ENCODE measurements around the gene ITGA6.

The ITGA6 gene

DNA sequence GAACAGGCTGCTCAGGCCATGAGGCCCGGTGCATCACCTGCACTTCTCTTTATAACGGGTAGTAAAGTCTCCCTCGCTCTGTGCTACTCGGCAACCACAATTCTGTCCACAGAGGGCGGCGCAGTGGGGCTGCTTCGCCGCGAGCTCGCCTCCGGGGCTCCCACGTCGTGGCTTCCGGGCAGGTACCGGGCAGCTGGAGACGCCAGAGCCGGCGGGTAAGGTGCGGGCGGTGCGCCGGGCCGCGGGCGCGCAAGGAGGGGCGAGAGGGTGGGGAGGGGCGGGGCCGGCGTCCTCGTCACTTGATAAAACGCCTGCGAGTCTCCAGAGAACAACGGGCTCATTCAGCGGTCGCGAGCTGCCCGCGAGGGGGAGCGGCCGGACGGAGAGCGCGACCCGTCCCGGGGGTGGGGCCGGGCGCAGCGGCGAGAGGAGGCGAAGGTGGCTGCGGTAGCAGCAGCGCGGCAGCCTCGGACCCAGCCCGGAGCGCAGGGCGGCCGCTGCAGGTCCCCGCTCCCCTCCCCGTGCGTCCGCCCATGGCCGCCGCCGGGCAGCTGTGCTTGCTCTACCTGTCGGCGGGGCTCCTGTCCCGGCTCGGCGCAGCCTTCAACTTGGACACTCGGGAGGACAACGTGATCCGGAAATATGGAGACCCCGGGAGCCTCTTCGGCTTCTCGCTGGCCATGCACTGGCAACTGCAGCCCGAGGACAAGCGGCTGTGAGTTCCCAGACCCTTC, at the start of gene ITGA6:
Gene ITGA6 (plus strand): TSS at position 331 of the 734 bp plus-strand sequence.
- no peak for DNase-seq (ENCODE audit: low spot score)

DNA sequence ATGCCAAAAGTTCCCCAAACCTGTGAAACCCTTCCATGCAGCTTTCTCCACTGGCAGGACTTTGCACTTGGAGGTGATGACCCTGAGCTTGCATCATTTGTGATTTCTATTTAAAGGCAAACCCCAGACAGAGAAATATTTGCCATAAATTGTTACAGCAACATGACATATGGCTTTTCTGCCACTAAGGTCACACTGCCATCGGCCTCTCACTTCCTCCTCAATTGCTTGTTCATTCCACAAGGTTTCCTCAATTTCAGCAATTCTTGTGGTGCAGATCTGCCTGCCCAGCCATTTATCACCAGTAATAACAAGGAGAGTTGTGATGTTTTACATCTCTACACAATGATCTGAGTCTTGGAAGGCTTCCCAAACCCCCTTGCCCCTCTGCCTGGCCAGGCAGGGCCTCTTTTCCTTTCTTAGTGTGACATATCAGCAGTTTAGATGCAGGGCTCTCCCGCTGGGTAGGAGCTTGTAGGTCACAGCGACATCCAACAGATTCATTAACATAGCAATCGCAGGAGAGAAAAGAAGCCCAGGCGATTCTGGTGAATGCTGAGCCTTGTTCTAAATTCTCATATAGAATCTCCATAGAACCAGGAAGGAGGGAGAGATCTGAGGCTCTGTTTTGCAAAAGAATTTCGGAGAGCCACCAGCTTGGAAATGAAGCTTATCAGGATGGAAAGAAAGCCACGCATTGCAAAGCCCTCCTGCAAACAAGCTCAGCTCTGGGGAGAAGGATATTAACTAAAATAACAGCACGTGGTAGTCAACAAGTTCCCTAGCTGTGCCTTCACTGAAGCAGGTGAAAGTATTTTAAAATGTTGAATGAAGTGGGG, 46.7 kb upstream of the ITGA6 start:
- DNase-seq (ENCODE audit: low spot score): no peak

DNA sequence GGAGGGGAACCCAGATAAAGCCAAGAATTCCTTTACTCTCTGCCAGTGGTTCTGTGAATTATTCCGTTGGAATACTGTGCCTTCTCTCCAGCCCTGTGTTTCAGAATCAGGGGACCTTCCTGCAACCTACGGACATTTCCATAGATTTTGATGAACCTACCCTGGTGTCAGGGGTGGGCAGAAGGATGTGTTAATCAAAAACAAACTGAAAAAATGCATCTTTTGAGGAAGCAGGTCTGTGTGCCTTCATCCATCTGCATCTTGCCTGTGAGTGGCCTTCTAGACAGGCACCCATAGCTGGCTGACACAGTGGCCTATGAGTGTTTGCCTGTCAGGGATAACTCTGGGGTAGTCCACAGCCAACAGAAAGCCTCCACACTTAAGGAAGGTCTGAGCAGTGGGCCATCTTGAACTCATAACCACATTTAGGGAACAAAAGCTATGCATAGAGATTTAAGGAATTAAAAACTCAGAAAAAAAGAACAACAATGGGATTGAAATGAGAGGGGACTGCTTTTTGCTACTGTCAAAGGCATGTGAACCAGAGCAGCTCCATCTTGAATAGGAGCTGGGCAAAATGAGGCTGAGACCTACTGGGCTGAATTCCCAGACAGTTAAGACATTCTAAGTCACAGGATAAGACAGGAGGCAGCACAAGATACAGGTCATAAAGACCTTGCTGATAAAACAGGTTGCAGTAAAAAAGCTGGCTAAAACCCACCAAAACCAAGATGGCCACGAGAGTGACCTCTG, 45.9 kb upstream of the ITGA6 start:
- DNase-seq (ENCODE audit: low spot score): no peak

DNA sequence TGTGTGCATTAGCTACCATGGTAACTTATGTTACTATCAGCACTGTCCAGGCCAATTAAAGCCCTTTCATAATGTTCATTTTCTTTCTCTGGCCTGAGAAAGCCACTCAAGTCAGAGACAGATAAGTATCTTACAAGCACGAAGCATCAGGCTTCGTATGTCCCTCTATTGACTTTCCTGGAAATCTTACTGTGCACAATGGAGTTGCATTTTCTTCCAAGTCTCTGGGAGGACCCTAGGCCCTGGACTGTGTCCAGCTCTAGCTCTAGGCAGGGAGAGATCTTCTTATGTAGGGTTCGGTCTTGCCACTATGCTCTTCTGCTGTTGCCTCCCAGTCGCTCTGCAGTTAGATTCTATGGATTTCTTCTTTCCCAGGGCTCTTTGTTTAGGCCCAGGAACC, 40.0 kb upstream of the ITGA6 start:
- DNase-seq (ENCODE audit: low spot score): no peak

DNA sequence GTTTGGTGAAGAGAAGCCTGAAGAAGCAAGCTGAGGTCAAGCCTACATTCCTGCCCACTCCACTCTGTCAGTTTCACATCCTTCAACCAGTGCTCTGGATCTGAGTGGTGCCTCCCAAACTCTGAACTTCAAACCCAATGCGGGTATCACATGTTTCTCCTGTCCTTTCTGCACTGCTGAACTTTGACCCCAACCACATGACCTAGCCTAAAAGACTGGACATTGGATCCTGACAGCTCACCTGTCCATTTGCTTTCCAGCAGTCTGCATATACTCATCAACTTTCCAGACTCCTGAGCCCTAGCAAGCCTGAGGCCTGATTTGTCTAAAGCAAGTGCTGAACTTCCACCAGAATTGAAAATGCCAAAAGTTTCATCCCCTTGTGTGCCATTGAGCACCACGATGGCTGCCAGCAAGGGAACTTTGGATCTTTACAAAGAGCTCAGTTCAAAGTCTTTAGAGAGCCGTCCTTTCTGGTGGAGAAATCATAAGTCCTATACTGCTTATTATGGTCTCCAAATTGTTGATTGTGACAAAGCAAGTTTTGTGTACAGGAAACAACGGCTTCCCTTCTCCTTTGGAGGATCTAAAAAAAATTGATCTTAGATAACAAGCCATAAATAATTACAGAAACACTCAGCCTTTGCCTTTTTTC, 37.6 kb upstream of the ITGA6 start:
- DNase-seq (ENCODE audit: low spot score): no peak

DNA sequence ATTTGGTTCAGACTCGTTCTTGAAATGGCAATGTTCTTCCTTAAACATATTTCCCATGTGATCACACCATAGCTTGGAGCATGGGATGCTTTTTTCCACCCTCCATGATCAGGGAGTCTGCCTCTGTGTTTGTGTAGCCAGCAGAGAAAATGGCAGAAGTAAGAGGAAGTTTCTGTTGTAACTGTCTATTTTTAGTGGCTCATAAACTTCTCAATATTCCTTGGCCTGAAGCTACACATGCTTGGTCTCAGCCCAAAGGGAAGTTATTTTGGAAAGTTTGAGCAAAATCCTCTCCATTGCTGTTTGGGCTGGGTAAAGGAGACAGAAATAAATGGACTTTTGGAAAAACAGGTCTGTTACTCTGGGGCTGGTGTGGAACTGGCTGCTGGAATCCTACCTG, 33.4 kb upstream of the ITGA6 start:
- DNase-seq (ENCODE audit: low spot score): no peak

DNA sequence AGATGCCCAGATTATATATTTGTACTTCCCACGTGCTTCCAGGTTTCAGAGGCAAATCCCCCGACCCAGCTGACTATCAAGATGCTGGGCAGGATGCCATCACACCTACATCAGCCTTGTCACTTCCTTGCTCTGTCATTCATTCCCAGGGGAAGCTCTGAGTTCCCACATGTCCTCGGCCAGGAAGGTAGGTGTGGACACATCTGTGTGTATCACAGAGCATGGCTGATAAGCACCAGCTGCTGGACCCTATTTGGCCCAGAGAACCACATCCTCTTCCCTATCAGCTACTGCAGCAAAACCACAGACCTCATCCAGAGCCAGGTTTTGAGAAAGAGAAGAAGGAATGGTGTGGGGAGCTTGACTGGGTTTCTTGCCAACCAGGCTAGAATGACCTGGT, 31.9 kb upstream of the ITGA6 start:
- DNase-seq (ENCODE audit: low spot score): no peak

DNA sequence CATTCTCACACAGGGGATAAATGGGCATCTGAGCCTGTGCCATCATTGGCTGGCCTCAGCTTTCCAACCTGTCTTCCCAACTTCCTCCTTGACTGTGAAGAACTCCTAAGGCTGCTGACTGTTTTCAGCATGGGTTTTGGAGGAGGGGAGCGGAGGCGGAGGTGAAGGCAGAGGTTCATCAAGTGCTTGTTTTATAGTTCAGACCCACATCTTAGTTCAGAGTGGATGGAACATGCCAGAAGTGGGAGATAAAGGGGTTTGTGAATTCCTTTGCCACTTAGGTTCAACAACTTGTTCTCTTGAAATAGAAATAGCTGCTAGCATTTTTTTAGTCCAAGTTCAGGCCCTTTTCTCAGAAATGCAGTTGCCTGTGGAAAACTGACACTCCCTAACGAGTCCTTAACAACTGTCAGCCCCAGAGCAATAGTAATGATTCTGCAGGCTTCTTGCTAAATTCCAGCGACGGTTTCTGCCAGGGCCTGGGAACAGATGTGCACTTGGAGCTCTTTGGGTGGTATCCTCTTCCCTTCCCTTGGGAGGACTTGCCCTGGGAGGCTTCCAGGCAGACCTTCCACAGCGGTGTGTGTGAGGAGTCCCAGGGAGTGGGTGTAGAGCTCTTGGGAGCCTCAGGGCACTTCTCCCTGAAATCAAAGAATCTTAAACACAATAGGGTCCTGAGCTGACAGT, 30.1 kb upstream of the ITGA6 start:
- DNase-seq (ENCODE audit: low spot score): no peak

DNA sequence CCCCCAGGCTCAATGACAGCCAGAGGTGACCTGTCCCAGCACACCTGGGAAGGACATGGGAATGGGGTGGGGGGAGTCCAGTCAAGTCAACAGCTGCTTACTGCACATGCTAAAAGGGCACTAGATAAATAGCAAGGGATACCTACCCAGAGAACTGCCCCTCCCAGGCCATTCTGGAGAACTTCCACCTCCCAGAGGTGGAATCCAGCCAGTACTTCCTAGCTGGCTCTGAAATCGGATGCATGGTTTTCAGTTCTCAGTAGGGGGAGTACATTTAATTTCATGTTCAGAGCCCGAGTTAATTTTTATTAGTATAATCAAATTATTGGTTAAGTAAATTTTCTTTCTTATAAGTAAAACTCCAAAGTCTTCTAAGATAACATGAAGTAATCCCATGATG, 28.9 kb upstream of the ITGA6 start:
- no peak for DNase-seq (ENCODE audit: low spot score)

DNA sequence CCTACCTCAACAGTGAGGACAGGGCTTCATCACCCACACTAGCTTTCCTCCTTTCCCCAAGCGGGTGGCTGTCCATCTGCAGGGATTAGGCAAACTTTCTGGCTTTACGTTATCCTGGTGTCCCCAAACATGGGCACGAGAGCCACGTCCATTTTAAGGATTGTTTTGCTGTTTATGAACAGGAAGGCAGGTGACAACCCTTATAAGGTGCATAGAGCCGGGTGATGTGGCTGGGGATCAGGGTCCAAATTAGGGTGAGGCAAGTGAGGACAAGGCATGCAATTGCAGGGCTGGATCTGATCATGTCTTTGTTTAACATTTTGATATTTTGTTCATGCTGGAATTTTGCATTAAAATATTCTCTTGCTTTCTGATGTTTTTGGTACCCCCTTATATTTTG, 27.6 kb upstream of the ITGA6 start:
- no peak for DNase-seq (ENCODE audit: low spot score)

DNA sequence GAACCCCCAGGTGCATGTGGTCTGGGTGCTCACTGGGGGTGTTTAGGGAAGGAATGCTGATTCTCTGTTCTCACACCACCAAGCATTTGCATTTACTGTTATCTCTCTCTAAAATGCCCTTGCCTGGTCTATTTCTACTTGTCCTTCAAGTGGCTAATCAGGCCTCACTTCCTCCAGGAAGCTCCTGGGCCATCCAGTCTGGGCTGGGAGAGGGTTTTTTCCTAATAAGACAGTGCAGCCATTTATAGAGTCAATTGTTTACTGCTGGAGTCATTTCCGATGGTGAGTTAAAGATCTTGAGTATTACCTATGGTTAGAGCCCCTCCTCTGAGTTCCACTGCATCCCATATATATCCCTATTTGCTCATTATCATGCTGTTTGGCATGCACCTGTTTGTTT, 25.2 kb upstream of the ITGA6 start:
- no peak for DNase-seq (ENCODE audit: low spot score)

DNA sequence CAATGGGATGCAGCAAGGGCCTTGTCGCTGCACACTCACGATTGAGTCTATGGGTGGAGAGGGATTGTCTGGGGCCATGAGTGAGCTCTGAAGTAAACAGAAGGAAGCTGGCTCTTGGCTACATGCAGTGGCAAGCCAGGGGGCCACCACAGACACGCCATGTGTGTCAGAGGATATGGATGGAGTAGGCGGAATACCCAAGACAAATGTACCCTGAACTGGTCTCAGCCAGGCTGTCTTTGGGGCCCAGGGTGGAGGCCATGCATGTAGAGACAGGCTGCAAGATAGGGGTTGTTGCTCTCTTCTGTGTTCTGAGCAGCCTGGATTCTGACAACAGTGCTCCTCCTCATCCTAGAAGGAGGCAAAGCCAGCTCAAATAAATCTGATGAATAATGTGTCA, 24.0 kb upstream of the ITGA6 start:
- DNase-seq (ENCODE audit: low spot score): no peak

DNA sequence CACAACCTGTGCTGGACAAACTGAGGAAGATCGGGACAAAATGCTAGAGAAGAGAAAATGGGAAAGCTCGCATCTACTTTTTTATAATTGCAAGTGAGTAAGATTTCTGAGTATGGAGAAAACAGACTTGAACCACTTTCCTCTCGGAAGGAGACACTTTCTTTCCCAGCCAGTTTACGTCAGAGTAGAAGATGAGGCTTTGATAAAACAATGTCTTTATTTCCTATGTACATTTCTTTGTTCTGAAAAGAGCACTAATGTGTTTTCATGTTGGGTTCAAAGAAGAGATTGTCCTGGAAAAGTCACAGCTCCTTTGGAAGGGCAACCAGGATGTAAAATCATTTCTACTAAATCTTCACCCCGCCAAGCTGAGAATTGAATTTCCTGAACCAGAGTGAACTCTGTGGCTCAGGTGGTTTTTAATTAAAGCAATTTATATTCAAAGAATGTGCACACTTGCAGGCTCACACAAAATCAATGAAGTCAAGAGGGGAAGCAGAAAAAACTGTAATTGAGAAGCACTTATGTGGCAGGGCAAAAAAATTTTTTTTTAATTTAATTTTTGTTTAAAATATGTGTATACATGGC, 23.4 kb upstream of the ITGA6 start:
- DNase-seq (ENCODE audit: low spot score): no peak

DNA sequence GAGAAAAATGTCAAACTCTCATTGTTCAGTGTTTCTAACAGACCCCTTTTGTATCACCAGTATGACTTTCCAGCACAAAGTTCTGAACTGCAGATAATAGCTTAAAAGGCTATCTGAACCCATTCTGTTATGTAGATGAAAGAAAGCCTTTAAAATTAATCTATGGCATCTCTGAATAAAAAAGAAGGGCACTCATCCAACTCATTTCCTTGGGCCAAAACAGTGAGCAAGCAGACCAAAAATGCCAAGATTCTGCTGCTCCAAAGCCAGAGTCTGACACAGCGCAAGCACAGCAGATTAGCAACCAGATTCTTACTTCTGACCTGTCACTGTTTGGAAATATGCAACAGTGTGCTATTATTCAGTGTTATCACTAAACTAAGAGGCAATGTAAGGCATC, 22.6 kb upstream of the ITGA6 start:
- DNase-seq (ENCODE audit: low spot score): no peak

DNA sequence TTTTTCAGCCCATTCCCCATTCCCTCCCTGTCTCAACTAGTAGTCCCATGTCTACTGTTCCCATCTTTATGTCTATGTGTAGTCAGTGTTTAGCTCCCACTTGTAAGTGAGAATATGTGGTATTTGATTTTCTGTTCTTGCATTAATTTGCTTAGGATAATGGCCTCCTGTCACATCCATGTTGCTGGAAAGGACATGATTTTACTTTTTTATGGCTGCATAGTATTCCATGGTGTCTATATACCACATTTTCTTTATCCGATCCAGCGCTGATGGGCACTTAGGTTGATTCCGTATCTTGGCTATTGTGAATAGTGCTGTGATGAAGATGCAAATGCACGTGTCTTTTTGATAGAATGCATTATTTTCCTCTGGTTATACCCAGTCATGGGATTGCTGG, 21.7 kb upstream of the ITGA6 start:
- DNase-seq (ENCODE audit: low spot score): no peak

DNA sequence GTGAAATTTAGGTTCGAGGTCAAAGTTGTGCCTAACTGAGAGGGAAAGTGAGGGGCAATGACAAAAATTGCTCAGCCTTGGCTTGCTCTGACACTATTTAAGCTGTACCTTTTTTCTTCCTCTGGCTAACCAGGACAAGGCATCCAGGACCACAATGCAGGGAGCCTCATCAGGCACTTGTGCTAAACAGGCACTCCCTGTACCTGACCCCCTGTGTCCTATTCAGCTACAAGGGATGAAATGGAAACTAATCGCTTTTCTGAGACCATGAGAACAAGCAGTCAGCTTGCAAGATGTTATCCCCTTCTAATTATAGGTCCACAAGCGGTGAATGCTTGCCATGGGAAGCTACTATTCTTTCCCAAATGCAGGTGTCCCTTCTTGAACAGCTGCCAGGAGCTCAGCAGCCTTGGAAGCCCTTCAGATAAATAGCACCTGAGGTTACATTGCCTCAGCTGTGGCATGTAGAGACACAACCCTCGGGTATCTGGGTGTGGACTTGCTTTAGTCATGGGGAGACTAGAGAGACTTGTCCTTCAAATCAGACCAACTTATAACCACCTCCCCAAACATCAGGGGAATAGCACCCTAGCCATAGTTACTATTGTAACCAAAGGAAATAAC, 19.1 kb upstream of the ITGA6 start:
- DNase-seq (ENCODE audit: low spot score): no peak

DNA sequence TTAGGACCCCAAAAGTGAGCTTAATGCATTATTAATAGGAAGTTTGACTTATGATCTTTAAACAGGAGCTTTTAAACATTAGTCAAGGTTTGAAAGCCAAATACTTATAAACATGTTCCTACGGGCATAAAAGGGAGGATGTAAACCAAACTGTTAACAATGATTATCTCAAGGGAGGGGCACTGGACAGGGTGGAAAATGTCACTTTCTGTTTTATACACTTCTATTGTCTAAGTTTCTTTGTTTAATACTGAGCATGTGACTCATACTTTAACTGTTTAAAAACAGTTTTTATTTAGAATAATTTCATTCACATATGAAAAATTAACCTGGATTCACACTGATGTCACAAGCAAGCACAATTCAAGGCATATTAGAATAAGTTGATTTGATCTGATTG, 18.3 kb upstream of the ITGA6 start:
- no peak for DNase-seq (ENCODE audit: low spot score)

DNA sequence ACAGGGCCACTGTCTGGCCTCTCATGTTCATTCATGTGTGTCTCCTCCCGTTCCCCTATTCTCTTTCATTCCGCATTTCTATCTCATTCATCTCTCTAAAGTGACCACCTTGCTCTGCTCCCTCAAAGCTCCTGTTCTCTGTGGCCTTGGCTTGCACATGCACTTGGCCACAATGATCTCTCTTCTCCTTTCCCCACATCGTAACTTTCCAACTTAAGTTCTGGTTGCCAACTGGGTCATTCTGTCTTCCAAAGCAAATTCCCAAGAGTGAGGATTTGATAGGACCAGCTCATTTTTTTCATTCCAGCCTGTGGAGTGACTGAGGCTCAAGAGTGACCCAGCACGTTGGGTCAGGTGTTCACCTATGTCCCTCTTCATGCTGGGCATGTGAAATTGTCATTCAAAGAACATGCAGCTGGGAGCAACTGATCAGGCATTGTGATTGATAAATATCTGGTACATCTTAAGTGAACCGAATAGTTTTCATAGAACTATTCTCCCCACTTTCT, 14.3 kb upstream of the ITGA6 start:
- no peak for DNase-seq (ENCODE audit: low spot score)

DNA sequence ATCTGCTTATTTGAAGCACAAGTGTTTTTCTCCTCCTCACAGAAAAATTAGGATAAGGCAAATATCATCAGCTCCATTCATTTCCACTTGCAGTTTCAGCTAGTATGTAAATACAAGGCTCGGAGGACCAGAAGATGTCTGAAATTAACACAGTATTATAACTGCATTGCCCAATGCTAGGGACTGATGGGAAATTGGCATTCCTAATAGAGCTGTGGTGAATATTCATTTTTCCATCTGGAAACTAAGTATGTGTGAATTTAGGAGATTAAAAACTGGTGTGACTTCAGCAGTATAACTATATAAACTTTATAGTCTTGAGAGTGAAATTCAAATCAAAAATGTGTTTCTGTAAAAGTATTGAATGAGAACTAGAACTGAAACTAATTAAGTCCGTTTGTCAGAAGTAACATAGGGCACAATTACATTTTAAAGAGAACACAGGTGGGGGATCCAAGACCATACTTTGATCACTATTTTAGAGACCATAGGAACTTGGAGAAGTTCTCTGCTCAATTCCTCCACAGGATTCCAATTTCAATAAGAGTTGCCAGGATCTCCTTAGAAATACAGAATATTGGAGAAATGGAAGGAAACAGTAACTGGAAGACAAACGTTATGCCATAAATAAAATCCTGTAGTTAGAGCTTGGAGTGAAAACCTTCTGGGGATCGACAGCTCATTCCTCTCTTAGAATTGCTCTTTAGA, 12.1 kb upstream of the ITGA6 start:
- no peak for DNase-seq (ENCODE audit: low spot score)

DNA sequence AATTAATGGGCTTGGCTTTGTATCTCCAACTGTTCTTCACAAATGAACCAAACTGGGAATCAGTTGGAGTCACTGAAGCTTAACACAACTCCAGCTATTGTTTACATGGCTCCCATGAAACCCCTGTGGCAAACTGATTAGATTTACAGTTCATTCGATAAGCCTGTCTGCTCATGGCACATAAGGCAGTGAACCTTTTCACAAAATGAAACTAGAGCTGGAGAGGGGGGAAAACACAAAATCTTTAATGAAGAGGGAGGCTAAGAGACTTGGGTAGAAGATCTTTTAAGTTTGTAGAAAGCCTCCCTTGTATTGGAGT, 11.6 kb upstream of the ITGA6 start:
- DNase-seq (ENCODE audit: low spot score): no peak

Measured in hematopoietic multipotent progenitor cell treated with erythropoietin and hydrocortisone succinate and interleukin-3 and kit ligand, for 15 days (in vitro differentiated cells).